HCT116 (cell line): ENCODE data around the gene MDM2.

Experiments
- ATF3 ChIP-seq: IDR thresholded peaks from 2 replicates; pipeline ENCODE4 v1.6.1; 2012
- CEBPB ChIP-seq: IDR thresholded peaks from 2 replicates; pipeline ENCODE4 v1.6.1; 2012; ENCODE audit warnings: low read depth
- CTCF ChIP-seq, 3 experiments: fragments of 200-600 bp in 1 of 3; sonication (generic) in 1 of 3; IDR thresholded peaks in 2 of 3; conservative IDR thresholded peaks in 1 of 3; 2 replicates each; pipeline ENCODE4 v1.5.1; 2012 to 2017; ENCODE audit warnings: low read depth in 2 of 3, low read length in 2 of 3, antibody characterized with exemption in 1 of 3, borderline replicate concordance in 1 of 3, control low read depth in 1 of 3, mild to moderate bottlenecking in 1 of 3, mixed read lengths in 1 of 3, mixed run types in 1 of 3, moderate library complexity in 1 of 3; ENCODE audit not compliant: insufficient read depth in 1 of 3
- EZH2 ChIP-seq: fragments of 200-600 bp; sonication (generic); IDR thresholded peaks from 2 replicates; pipeline ENCODE4 v1.6.1; 2017; ENCODE audit warnings: antibody characterized with exemption, mixed run types
- EZH2phosphoT487 ChIP-seq: fragments of 200-600 bp; IDR thresholded peaks from 2 replicates; pipeline ENCODE4 v1.6.1; 2018; ENCODE audit warnings: antibody characterized with exemption, borderline replicate concordance
- MAX ChIP-seq: IDR thresholded peaks from 2 replicates; pipeline ENCODE4 v1.6.1; 2012
- POLR2A ChIP-seq: IDR thresholded peaks from 2 replicates; pipeline ENCODE4 v1.7.0; 2011; ENCODE audit warnings: borderline replicate concordance; ENCODE audit not compliant: insufficient read depth, insufficient read length; ENCODE audit errors: extremely low read depth
- POLR2AphosphoS5 ChIP-seq: IDR thresholded peaks from 2 replicates; pipeline ENCODE4 v1.6.1; 2011; ENCODE audit warnings: mild to moderate bottlenecking, low read depth, low read length, moderate library complexity
- RAD21 ChIP-seq: IDR thresholded peaks from 2 replicates; pipeline ENCODE4 v1.6.1; 2012; ENCODE audit warnings: low read depth, mild to moderate bottlenecking
- REST ChIP-seq: IDR thresholded peaks from 2 replicates; pipeline ENCODE4 v1.6.1; 2012; ENCODE audit warnings: low read depth
- YY1 ChIP-seq: IDR thresholded peaks from 2 replicates; pipeline ENCODE4 v1.6.1; 2011; ENCODE audit warnings: low read length, low read depth, moderate library complexity, mild to moderate bottlenecking; ENCODE audit not compliant: insufficient replicate concordance; ENCODE audit errors: extremely low read depth

- TF ChIP-seq CTCF (IDR thresholded peaks at IDR 0.05 in 2 of 3, conservative IDR thresholded peaks at IDR 0.05 in 1 of 3; ENCODE audit: borderline replicate concordance in 1 of 3, insufficient read depth in 1 of 3, low read depth in 2 of 3, low read length in 2 of 3) (no peak), CEBPB (no peak), YY1 (no peak), POLR2A (no peak), MAX (no peak), EZH2 (no peak), ATF3 (no peak), RAD21 (no peak), REST (no peak), POLR2AphosphoS5 (no peak), EZH2phosphoT487 (no peak)
Observed at GRCh38 chr12:68893741-68894140, 85.8 kb downstream of the MDM2 start.
